Lung microvascular endothelial cell (primary cell): ENCODE measurements around the gene FUCA1. TPM values are rescaled to one million over a fixed set of nuclear protein-coding genes. Genes with fewer than 3 reads are reported as not detected.
"Not testable (repeated sequence)": the region's sequence is repeated elsewhere in the genome, so short reads cannot be mapped to it uniquely, and the experiment has no call there.

Experiments
- DNase-seq, 2 donors: peaks; one replicate each; pipeline versions ENCODE4 v3.0.0 to v3.0.0-alpha.2; 2010; ENCODE audit warnings: low read depth in 2 of 2
- total RNA-seq: library from RNA; depleted of rRNA; stranded (reverse); fragments of >200 nt; gene quantifications from 2 replicates; pipeline ENCODE4 v1.2.1, GENCODE V29; 2014

The FUCA1 gene
- total RNA-seq, 1 donor from 2014 or later, result 11.7 TPM

GRCh38 chr1:23802809-23803342 lies 65.2 kb downstream of the FUCA1 start:
- DNase-seq, result not testable (repeated sequence)

- DNase-seq, result no peak
These were observed 66.2 kb downstream of the FUCA1 start for GRCh38 chr1:23801876-23802275.

- no peak for DNase-seq
These were observed 66.7 kb downstream of the FUCA1 start for GRCh38 chr1:23801338-23801748.

DNA sequence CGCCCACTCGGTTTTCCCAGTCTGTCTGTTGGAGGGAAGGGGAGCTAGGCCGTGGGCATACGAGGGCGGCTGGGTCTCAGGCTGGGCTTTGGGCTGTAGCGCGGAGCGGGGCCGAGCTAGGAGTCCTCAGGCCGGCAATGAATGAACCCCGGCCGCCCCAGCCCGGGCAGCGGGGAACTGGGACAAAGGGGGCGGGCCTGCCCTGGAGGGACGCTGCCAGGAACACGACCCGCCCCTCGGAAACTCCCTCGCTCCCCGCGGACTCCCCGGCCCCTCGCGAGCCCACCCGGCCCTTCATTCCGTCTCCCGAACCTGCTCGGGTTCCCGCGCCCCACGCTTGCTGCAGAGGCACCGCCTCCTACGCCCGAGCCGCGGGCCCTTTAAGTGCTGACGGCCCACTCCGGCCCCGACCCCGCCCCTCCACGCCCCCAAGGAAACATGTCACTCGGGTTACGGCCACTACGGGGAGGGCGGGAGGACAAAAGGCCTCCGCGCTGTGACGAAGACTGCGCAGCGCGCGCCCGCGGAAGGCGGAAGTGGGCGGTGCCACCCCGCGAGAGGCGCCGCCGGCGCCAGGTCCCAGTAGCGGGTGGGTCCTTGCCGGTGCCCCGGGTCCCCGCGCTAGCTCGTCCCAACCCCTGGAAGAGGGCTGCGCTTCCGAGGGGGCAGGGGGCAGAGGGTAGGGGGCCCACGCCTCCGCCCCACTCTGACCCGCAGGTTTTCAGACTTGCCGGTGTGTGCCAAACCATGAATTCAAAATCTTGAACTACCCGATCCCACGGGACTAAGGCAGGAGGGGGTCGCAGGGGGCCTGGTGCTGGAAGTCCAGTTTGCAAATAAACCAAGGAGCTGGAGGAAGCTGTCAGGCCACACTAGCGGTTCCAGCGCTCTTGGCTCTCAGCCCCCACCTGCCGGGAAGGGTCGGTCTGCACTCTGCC lies 67.4 kb downstream of the FUCA1 start, which contains the start of gene GALE:
TSS of gene GALE (minus strand) at position 355 of the 938 bp plus-strand sequence. CDS start 1,747 bp downstream, outside the sequence.
- peak; percentile 97 for DNase-seq

- peak; percentile 62 to 88 for DNase-seq
These were observed 68.3 kb downstream of the FUCA1 start for GRCh38 chr1:23799570-23800399.

DNA sequence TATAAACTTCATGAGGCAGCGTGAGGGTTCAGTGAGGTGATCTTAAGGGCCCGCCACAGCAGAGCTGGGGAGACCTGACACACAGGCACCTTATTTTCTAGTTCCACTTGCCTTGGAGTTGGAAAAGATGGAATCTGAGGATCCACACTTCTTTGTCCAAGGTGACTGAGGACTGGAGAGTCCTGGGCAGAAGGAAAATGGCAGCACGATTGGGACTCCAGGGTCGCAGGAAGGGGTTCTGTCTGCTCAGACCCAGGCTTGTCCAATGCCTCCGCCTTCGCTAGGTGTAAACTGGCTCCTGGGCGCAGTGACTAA lies 68.9 kb downstream of the FUCA1 start:
- no peak for DNase-seq

GRCh38 chr1:23798662-23799142 lies 69.4 kb downstream of the FUCA1 start:
- DNase-seq, result no peak

DNA sequence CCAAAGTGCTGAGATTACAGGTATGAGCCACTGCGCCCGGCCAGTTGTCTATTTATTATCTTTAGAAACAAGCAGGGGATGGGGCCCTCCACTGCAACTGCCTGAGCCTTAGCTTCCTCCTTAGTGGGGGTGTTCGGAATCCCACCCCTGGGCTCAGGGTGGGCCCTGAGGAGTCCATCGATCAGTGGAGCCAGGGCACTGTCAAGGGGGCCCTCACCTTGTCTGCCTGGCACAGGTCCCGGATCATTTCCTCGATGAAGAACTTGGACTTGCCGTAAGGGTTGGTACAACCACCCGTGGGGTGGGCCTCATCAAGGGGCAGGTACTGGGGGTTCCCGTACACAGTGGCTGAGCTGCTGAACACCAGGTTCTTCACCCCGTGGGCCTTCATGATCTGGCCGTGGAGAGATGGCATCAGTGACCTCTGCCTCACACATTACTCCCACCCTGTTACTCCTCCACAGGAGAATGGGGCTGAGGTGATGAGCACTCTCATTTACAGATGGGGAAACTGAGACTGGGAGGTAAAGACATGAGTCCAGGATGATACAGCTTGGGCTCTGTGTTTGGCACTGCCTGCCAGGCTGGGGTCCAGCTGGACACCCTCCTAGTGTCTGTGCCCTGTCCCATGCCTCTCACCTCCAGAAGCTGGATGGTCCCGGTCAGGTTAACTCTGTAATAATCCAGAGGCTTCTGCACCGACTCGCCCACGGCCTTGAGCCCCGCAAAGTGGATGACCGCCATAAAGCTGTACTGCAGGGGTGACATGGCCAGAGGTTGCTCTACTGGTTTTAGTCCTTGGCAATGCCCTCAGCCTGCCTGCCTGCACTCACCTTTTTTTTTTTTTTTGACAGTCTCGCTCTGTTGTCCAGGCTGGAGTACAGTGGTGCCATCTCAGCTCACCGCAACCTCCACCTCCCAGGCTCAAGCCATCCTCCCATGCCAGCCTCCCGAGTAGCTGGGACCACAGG lies 70.3 kb downstream of the FUCA1 start:
- no peak for DNase-seq

DNA sequence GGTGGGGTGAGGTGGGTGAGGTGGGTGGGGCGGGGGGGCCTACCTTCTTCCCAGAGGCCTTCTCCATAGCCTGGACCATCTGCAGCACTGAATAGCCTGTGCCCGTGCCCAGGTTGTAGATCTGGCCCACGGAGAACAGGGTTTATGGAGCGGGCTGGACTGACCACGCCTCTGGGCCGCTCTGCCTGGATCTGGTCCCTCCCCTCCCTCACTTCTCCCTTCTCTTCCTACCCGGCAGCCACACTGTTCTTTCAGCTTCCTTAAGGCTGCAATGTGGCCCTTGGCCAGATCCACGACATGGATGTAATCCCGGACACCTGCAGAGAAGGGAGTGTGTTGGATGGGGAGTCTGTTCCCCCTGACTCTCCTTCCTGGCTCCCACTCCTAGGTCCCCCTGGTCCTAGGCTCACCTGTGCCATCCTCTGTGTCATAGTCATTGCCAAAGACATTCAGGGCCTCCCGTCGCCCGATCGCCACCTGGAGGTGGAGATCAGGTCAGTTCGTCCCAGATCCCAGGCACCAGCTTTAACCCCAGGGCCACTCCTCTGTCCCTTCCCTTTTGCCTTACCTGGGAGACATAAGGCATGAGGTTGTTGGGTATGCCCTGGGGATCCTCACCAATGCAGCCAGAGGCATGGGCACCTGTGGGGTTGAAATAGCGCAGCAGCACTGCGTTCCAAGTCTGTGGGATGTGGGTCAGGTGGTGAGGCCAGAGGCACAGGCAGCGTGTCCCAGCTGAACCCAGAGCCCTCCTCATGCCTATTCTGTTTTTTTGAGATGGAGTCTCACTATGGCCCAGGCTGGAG lies 71.4 kb downstream of the FUCA1 start:
- no peak for DNase-seq

DNA sequence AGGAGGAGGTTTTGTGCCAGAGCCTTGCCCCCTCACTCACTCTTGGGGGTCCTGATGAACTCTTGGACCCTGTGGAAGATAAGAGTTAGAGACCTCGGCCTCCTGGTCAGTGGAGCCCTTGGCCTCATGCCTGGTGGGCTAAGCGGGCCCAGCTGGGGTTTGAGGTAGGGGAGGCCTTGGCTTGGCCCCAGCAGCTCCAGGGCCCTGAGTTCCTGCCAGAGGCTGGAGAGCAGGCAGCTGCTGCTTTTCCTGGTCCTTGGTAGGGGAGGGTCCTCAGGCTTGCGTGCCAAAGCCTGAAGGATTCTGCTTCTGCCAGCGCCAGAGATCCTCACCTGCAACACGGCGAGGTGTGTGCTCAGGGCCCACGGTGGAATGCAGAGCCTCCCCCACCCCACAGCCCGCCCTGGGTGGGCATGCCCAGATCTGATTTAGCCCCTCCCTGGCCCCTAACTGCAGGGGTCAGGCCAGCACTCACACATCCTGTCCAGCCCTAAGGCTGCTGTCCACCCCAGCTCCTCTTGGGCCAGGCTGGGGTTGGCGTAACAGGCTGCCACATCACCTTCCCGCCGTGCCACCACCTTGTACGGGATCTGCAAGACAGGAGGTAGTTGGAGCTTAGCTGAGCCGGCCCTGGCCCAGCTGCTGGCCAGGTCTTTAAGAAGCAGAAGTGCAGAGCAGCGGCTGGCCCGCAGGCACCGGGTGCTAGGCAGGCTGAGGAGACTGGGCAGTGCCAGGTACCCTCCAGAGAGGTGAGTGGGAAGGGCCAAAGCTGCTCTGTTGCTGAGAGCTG lies 72.2 kb downstream of the FUCA1 start:
- no peak for DNase-seq

Other genes with a start within 250 kb of the FUCA1 start
- gene RPL11, start 176.5 kb downstream of the FUCA1 start, total RNA-seq, result 1,249 and 1,276 TPM in 2 replicates
- 13.9 and 22.2 TPM in 2 replicates for gene ELOA, start 124.8 kb downstream of the FUCA1 start, total RNA-seq
- gene PITHD1, start 89.9 kb downstream of the FUCA1 start, total RNA-seq, result 24.6 and 29.0 TPM in 2 replicates
- 92.7 and 108 TPM in 2 replicates for gene LYPLA2, start 77.1 kb downstream of the FUCA1 start, total RNA-seq
- 16.7 and 19.6 TPM in 2 replicates for gene GALE, start 67.5 kb downstream of the FUCA1 start, total RNA-seq
- 37.3 and 40.7 TPM in 2 replicates for gene HMGCL, start 42.9 kb downstream of the FUCA1 start, total RNA-seq
- not detected in 2 replicates for gene CNR2, start 45.1 kb upstream of the FUCA1 start, total RNA-seq
- gene PNRC2, start 91.5 kb upstream of the FUCA1 start, total RNA-seq, result 64.9 and 69.0 TPM in 2 replicates
- 47.5 and 70.2 TPM in 2 replicates for gene SRSF10, start 112.0 kb upstream of the FUCA1 start, total RNA-seq
- gene MYOM3, start 243.8 kb upstream of the FUCA1 start, total RNA-seq, result under 0.01 TPM in 1 of 2 replicates, not detected in the other